Endodermal cell (in vitro differentiated cells): ENCODE data around the gene BTNL9. TPM values are rescaled to one million over a fixed set of nuclear protein-coding genes. Genes with fewer than 3 reads are reported as not detected.

Experiments
- DNase-seq: peaks from one replicate; pipeline ENCODE4 v3.0.0-alpha.2; 2017
- H3K27ac ChIP-seq: 2 replicates; pipeline ENCODE4 v1.5.1; 2013; ENCODE audit warnings: mild to moderate bottlenecking, low read depth, low read length, moderate library complexity
- H3K27me3 ChIP-seq: 2 replicates; pipeline ENCODE4 v1.6.1; 2013; ENCODE audit warnings: mild to moderate bottlenecking, low read length, moderate library complexity; ENCODE audit not compliant: insufficient read depth, control insufficient read depth, poor library complexity, severe bottlenecking
- H3K36me3 ChIP-seq: 2 replicates; pipeline ENCODE4 v1.7.0; 2013; ENCODE audit warnings: mild to moderate bottlenecking, low read length, moderate library complexity; ENCODE audit not compliant: control insufficient read depth, insufficient read depth
- H3K4me1 ChIP-seq: one replicate; pipeline ENCODE4 v1.7.0; 2013; ENCODE audit warnings: low read length; ENCODE audit not compliant: control insufficient read depth, insufficient read depth
- H3K4me3 ChIP-seq: 2 replicates; pipeline ENCODE4 v1.5.1; 2013; ENCODE audit warnings: mild to moderate bottlenecking, low read length, moderate library complexity
- H3K9ac ChIP-seq: 2 replicates; pipeline ENCODE4 v1.6.1; 2013; ENCODE audit warnings: mild to moderate bottlenecking, low read length, moderate library complexity; ENCODE audit not compliant: poor library complexity, severe bottlenecking; ENCODE audit errors: extremely low read depth
- H3K9me3 ChIP-seq: 2 replicates; pipeline ENCODE4 v1.6.1; 2013; ENCODE audit warnings: mild to moderate bottlenecking, low read length, moderate library complexity; ENCODE audit not compliant: control insufficient read depth
- H3K27ac Mint-ChIP-seq: 2 replicates; pipeline ENCODE4 v1.8.0; 2020; ENCODE audit warnings: mixed read lengths
- H3K27me3 Mint-ChIP-seq: 2 replicates; pipeline ENCODE4 v1.8.0; 2021; ENCODE audit warnings: mild to moderate bottlenecking, mixed read lengths; ENCODE audit not compliant: insufficient read depth
- H3K36me3 Mint-ChIP-seq: 2 replicates; pipeline ENCODE4 v1.8.0; 2020; ENCODE audit warnings: low read depth, mixed read lengths
- H3K4me1 Mint-ChIP-seq: 2 replicates; pipeline ENCODE4 v1.8.0; 2020; ENCODE audit warnings: mixed read lengths
- H3K4me3 Mint-ChIP-seq: 2 replicates; pipeline ENCODE4 v1.8.0; 2020; ENCODE audit warnings: mild to moderate bottlenecking, moderate library complexity, mixed read lengths
- H3K9me3 Mint-ChIP-seq: 2 replicates; pipeline ENCODE4 v1.8.0; 2020; ENCODE audit warnings: mild to moderate bottlenecking, mixed read lengths
- WGBS, 2 experiments: methylation state at CpG; one replicate each; pipeline versions ENCODE4 v1.1.5 to v1.1.7; 2013; ENCODE audit warnings: missing lambda C conversion rate in 2 of 2, mixed read lengths in 1 of 2; ENCODE audit not compliant: insufficient coverage in 1 of 2, insufficient read length in 1 of 2; 5-methylcytosine and 5-hydroxymethylcytosine counted together
- total RNA-seq, 2 donors: library from RNA; stranded (reverse); fragmentation: NEBNext Ultra II Directional in 1 of 2; extraction: Animal tissue kit (Norgen Biotek cat#: 25700) in 1 of 2; gene quantifications; 2 replicates in 1 of 2; 3 replicates in 1 of 2; pipeline ENCODE4 v1.2.1, GENCODE V29; 2021
- TF ChIP-seq, protein P1 (sequence below): fragments of 200-600 bp; sonication (generic); conservative IDR thresholded peaks from 2 replicates; pipeline ENCODE4 v1.5.0; 2021; ENCODE audit warnings: antibody characterized with exemption, mild to moderate bottlenecking

The BTNL9 gene
- total RNA-seq, 2 donors from 2014 or later, result not detected

DNA sequence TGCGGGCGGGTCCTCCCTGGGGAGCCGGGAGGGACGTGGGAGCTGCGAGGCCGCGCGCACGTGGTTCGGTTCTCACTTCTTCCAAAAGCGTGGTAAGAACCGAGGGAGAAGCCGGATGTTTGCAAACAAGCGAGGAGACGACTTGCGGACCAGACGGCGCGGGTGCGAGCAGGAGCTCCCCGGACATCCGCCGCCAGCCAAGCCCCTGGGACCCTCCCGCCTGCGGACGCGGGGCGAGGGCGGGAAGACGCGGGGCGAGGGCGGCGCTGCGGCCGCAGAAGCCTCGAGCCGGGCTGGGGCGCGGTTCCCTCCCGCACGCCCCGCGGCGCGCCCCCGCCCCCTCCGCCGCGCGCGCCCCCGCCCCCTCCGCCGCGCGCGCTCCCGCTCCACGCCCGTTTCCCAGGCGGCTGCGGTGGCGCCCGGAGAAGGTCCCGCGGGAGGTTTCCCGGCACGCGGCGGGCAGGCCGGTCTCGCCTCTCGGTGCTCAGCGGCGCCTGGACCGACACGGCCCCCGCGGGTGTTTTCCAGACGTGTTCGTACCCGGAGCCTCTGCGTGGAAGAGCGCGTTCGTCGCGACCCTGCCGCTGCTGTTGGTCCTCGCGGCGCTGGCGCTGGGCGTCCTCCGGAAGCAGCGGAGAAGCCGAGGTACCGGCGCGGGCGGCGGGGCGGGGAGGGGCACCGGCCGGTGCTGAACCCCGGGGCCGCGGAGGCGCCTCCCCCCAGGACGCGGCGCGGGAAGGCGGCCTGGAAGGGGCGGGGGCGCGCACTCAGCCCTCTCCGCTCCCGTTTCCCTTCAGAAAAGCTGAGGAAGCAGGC, 12.8 kb downstream of the BTNL9 start:
- Histone ChIP-seq H3K36me3 (no peaks in the 10 kb centered on the region), H3K9me3 (peaks cover 13% of the 10 kb centered on the region), H3K27me3 (peaks cover 65% of the 10 kb centered on the region), H3K4me1 (no peaks in the 10 kb centered on the region), H3K4me3 (no peak overlapping the region), H3K27ac (no peak overlapping the region), H3K9ac (no peak overlapping the region)
- TF ChIP-seq, protein P1, sequence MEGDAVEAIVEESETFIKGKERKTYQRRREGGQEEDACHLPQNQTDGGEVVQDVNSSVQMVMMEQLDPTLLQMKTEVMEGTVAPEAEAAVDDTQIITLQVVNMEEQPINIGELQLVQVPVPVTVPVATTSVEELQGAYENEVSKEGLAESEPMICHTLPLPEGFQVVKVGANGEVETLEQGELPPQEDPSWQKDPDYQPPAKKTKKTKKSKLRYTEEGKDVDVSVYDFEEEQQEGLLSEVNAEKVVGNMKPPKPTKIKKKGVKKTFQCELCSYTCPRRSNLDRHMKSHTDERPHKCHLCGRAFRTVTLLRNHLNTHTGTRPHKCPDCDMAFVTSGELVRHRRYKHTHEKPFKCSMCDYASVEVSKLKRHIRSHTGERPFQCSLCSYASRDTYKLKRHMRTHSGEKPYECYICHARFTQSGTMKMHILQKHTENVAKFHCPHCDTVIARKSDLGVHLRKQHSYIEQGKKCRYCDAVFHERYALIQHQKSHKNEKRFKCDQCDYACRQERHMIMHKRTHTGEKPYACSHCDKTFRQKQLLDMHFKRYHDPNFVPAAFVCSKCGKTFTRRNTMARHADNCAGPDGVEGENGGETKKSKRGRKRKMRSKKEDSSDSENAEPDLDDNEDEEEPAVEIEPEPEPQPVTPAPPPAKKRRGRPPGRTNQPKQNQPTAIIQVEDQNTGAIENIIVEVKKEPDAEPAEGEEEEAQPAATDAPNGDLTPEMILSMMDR, result no peak
- H3K27ac Mint-ChIP-seq, result no peak overlapping the region
- DNase-seq, result peak; percentile 75
- no peaks in the 10 kb centered on the region for H3K9me3 Mint-ChIP-seq
- 15 to 50% methylated on average over 33 to 120 of the region's 120 CpGs for WGBS, 2 experiments
- H3K4me3 Mint-ChIP-seq, result peak overlapping the region; percentile 59
- H3K4me1 Mint-ChIP-seq, result peaks cover 8% of the 10 kb centered on the region
- peaks cover 86% of the 10 kb centered on the region for H3K27me3 Mint-ChIP-seq
- H3K36me3 Mint-ChIP-seq, result no peaks in the 10 kb centered on the region

DNA sequence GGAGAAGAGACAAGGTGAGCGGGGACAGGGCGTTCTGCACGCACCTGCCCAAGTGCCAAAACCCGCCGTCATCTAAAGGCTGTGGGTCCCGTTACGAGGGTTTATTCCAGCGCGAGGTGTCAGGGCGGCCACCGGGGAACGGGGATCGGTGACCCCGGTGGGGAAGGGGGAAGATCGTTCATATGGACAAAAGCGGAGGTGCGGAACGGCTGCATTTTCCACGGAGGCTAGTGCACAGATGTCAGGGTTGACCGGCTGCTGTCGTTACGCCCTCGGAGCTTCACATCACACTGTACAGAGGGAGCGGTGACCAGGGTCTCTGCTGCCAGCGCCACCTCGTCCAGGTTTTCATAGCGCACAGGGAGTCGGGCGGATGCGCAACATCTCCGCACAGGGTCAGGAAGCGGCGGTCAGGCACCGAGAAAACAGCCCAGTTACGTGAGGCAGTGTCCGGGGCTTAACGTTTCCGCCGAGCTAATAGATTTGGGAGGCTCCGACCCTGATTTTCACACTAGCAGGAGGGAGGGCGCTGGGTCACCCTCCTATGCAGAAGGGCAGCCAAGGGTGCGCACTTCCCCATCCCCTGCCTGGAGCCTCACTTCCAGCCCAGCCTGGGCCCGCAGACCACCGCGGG, 13.5 kb downstream of the BTNL9 start:
- H3K9me3 Mint-ChIP-seq, result no peaks in the 10 kb centered on the region
- H3K4me3 ChIP-seq, result no peak overlapping the region
- H3K36me3 ChIP-seq, result no peaks in the 10 kb centered on the region
- peaks cover 8% of the 10 kb centered on the region for H3K9me3 ChIP-seq
- no peaks in the 10 kb centered on the region for H3K36me3 Mint-ChIP-seq
- no peaks in the 10 kb centered on the region for H3K4me1 ChIP-seq
- H3K9ac ChIP-seq, result no peak overlapping the region
- H3K4me3 Mint-ChIP-seq, result peak overlapping the region; percentile 59
- 18 to 62% methylated on average over 32 to 45 of the region's 45 CpGs for WGBS, 2 experiments
- H3K4me1 Mint-ChIP-seq, result peaks cover 8% of the 10 kb centered on the region
- H3K27me3 Mint-ChIP-seq, result peaks cover 94% of the 10 kb centered on the region
- TF ChIP-seq, protein P1, result no peak
- peak; percentile 70 for DNase-seq
- peaks cover 72% of the 10 kb centered on the region for H3K27me3 ChIP-seq
- no peak overlapping the region for H3K27ac ChIP-seq
- H3K27ac Mint-ChIP-seq, result no peak overlapping the region

DNA sequence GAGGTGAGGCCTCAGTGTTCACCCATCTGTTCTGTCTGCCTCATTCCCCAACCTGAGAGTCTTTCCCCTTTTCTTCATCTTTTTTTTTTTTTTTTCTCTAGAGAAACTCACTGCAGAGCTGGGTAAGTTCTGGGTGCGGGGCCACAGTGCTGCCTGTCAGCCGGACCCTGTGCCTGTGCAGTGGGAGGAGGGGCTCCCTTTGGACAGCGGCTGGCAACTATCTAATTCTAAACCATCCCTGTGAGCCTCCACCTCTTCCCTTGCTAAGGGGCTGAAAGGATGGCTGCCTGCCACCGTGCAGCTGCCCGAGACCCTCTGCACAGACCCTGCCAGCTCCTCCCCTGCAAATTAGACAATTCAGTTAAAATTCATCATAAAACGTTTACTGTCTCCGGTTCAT, 14.1 kb downstream of the BTNL9 start:
- TF ChIP-seq, protein P1, result no peak
- H3K27ac ChIP-seq, result no peak overlapping the region
- H3K9ac ChIP-seq, result no peak overlapping the region
- peak; percentile 39 for DNase-seq
- 61 to 71% methylated on average over 2 to 7 of the region's 7 CpGs for WGBS, 2 experiments
- no peaks in the 10 kb centered on the region for H3K36me3 ChIP-seq
- H3K9me3 Mint-ChIP-seq, result no peaks in the 10 kb centered on the region
- peaks cover 8% of the 10 kb centered on the region for H3K4me1 Mint-ChIP-seq
- H3K36me3 Mint-ChIP-seq, result no peaks in the 10 kb centered on the region
- peaks cover 8% of the 10 kb centered on the region for H3K9me3 ChIP-seq
- H3K27me3 ChIP-seq, result peaks cover 78% of the 10 kb centered on the region
- peaks cover 96% of the 10 kb centered on the region for H3K27me3 Mint-ChIP-seq
- no peaks in the 10 kb centered on the region for H3K4me1 ChIP-seq
- peak overlapping the region; percentile 59 for H3K4me3 Mint-ChIP-seq
- no peak overlapping the region for H3K4me3 ChIP-seq
- no peak overlapping the region for H3K27ac Mint-ChIP-seq
